A549 (cell line): ENCODE results near the gene EP400.

Experiments used
- ESRRA ChIP-seq: fragments of 150-350 bp; IDR thresholded peaks from 2 replicates; pipeline ENCODE4 v1.6.1; 2014; ENCODE audit warnings: mild to moderate bottlenecking, low read length, borderline replicate concordance
- JUN ChIP-seq, 2 experiments: fragments of >200 bp; sonication (Bioruptor Twin); formaldehyde crosslinking; IDR thresholded peaks; 2 replicates in 1 of 2; 3 replicates in 1 of 2; pipeline ENCODE4 v1.6.1; 2016 to 2017
- POLR2A ChIP-seq: IDR thresholded peaks from 2 replicates; pipeline ENCODE4 v1.6.1; 2012; ENCODE audit warnings: mild to moderate bottlenecking, low read length
- RAD21 ChIP-seq, 2 experiments: fragments of >200 bp in 1 of 2; sonication (Bioruptor Twin) in 1 of 2; formaldehyde crosslinking in 1 of 2; IDR thresholded peaks in 1 of 2; conservative IDR thresholded peaks in 1 of 2; 2 replicates in 1 of 2; 3 replicates in 1 of 2; pipeline ENCODE4 v1.6.1; 2012 to 2018; ENCODE audit warnings: inconsistent platforms in 1 of 2
- RFX5 ChIP-seq: fragments of 450-650 bp; IDR thresholded peaks from 2 replicates; pipeline ENCODE4 v1.7.1; 2014; ENCODE audit warnings: antibody characterized with exemption, mild to moderate bottlenecking, moderate library complexity
- TF ChIP-seq, protein P1 (sequence below): fragments of >200 bp; sonication (Bioruptor Twin); formaldehyde crosslinking; IDR thresholded peaks from 3 replicates; pipeline ENCODE4 v1.5.1; 2016
- TF ChIP-seq, protein P2 (sequence below): IDR thresholded peaks from 2 replicates; pipeline ENCODE4 v1.6.1; 2012

- TF ChIP-seq POLR2A (no peak), RFX5 (no peak), RAD21 (conservative IDR thresholded peaks at IDR 0.05 in 1 of 2, IDR thresholded peaks at IDR 0.05 in 1 of 2) (no peak), ESRRA (no peak), JUN (IDR thresholded peaks at IDR 0.05) (no peak)
- TF ChIP-seq, protein P1, sequence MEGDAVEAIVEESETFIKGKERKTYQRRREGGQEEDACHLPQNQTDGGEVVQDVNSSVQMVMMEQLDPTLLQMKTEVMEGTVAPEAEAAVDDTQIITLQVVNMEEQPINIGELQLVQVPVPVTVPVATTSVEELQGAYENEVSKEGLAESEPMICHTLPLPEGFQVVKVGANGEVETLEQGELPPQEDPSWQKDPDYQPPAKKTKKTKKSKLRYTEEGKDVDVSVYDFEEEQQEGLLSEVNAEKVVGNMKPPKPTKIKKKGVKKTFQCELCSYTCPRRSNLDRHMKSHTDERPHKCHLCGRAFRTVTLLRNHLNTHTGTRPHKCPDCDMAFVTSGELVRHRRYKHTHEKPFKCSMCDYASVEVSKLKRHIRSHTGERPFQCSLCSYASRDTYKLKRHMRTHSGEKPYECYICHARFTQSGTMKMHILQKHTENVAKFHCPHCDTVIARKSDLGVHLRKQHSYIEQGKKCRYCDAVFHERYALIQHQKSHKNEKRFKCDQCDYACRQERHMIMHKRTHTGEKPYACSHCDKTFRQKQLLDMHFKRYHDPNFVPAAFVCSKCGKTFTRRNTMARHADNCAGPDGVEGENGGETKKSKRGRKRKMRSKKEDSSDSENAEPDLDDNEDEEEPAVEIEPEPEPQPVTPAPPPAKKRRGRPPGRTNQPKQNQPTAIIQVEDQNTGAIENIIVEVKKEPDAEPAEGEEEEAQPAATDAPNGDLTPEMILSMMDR, result no peak
- TF ChIP-seq, protein P2, sequence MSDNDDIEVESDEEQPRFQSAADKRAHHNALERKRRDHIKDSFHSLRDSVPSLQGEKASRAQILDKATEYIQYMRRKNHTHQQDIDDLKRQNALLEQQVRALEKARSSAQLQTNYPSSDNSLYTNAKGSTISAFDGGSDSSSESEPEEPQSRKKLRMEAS, result no peak
Observed at GRCh38 chr12:131942671-131943070, 7.1 kb upstream of the EP400 start.
